HepG2 (cell line): ENCODE data around the gene ABHD17C. TPM values are rescaled to one million over a fixed set of nuclear protein-coding genes. Genes with fewer than 3 reads are reported as not detected.

Source experiments
- ATF7 ChIP-seq, 2 experiments: fragments of 450-650 bp in 1 of 2; sonication (generic) in 1 of 2; formaldehyde crosslinking in 1 of 2; IDR thresholded peaks; 2 replicates each; pipeline versions ENCODE4 v1.4.0 to v1.6.1; 2016 to 2020; ENCODE audit warnings: antibody characterized with exemption in 1 of 2, mild to moderate bottlenecking in 1 of 2, missing genetic modification reagents in 1 of 2
- GABPB1 ChIP-seq: IDR thresholded peaks from 2 replicates; pipeline ENCODE4 v1.6.1; 2016; ENCODE audit warnings: mild to moderate bottlenecking, missing genetic modification reagents, moderate library complexity, missing compliant biosample characterization
- PRDM15 ChIP-seq: sonication (generic); formaldehyde crosslinking; IDR thresholded peaks from 2 replicates; pipeline ENCODE4 v1.4.0; 2020; ENCODE audit warnings: missing genetic modification reagents
- ZNF276 ChIP-seq: sonication (generic); formaldehyde crosslinking; IDR thresholded peaks from 2 replicates; pipeline ENCODE4 v1.4.0; 2020; ENCODE audit warnings: mild to moderate bottlenecking, low read depth, missing genetic modification reagents
- polyA plus RNA-seq, 8 experiments: library from polyadenylated mRNA; depleted of rRNA in 3 of 8; stranded (reverse) in 7 of 8; unstranded in 1 of 8; fragments of >200 nt; fragmentation: Illumina TruSeq in 4 of 8; extraction: Trizol in 4 of 8; gene quantifications; 2 replicates each; pipeline versions ENCODE4 v1.2.1 to v1.2.3, GENCODE V29; 2011 to 2016; ENCODE audit warnings: low read depth in 4 of 8, missing spikeins in 1 of 8, mixed read lengths in 1 of 8; ENCODE audit not compliant: insufficient read depth in 1 of 8
- total RNA-seq, 5 experiments: library from RNA; depleted of rRNA; stranded (reverse); fragments of >200 nt; fragmentation: Illumina TruSeq; extraction: Trizol; gene quantifications; 2 replicates each; pipeline ENCODE4 v1.2.3, GENCODE V29; 2016; ENCODE audit warnings: low read depth in 1 of 5
- TF ChIP-seq, protein P1 (sequence below): sonication (generic); formaldehyde crosslinking; conservative IDR thresholded peaks from 2 replicates; pipeline ENCODE4 v1.4.0; 2020; ENCODE audit warnings: mild to moderate bottlenecking, missing genetic modification reagents, moderate library complexity
- TF ChIP-seq, protein P2 (sequence below), 2 experiments: sonication (generic) in 1 of 2; formaldehyde crosslinking in 1 of 2; IDR thresholded peaks; 2 replicates each; pipeline versions ENCODE4 v1.4.0 to v1.6.1; 2016 to 2020; ENCODE audit warnings: borderline replicate concordance in 1 of 2, low read depth in 1 of 2, mild to moderate bottlenecking in 1 of 2, missing genetic modification reagents in 1 of 2

Gene ABHD17C
- total and polyA plus RNA-seq, 2 of the 13 experiments (the other 11 are each of a cell fraction or from before 2014, with no cell fraction given), result 2.9 to 3.9 TPM

DNA sequence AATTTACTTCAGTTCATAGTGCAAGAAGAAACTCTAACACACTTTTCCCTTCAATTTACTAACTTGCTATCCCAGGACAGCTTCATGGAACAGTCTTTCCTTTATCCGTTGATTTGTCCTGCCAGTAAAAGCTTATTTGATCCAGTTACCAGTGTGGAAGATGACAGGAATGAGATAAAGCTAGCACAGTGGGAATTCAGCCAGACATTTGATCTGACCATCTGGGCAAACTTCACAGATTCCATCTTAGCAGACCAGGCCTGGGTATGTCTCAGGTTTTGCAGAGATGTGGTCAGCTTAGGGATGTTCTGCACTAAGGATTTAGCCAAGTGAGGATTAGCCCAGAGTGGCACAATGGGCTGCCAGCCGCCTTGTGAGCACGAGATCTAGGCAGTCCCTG lies 103.8 kb downstream of the ABHD17C start (continued):
- TF ChIP-seq ZNF276 (CRISPR knock-in tag) (no peak), ATF7 (IDR thresholded peaks at IDR 0.05) (no peak), ATF7 (CRISPR knock-in tag; IDR thresholded peaks at IDR 0.05) (no peak), PRDM15 (CRISPR knock-in tag) (no peak), GABPB1 (CRISPR knock-in tag) (no peak)
- TF ChIP-seq, protein P1, sequence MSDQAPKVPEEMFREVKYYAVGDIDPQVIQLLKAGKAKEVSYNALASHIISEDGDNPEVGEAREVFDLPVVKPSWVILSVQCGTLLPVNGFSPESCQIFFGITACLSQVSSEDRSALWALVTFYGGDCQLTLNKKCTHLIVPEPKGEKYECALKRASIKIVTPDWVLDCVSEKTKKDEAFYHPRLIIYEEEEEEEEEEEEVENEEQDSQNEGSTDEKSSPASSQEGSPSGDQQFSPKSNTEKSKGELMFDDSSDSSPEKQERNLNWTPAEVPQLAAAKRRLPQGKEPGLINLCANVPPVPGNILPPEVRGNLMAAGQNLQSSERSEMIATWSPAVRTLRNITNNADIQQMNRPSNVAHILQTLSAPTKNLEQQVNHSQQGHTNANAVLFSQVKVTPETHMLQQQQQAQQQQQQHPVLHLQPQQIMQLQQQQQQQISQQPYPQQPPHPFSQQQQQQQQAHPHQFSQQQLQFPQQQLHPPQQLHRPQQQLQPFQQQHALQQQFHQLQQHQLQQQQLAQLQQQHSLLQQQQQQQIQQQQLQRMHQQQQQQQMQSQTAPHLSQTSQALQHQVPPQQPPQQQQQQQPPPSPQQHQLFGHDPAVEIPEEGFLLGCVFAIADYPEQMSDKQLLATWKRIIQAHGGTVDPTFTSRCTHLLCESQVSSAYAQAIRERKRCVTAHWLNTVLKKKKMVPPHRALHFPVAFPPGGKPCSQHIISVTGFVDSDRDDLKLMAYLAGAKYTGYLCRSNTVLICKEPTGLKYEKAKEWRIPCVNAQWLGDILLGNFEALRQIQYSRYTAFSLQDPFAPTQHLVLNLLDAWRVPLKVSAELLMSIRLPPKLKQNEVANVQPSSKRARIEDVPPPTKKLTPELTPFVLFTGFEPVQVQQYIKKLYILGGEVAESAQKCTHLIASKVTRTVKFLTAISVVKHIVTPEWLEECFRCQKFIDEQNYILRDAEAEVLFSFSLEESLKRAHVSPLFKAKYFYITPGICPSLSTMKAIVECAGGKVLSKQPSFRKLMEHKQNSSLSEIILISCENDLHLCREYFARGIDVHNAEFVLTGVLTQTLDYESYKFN, result no peak
- TF ChIP-seq, protein P2, sequence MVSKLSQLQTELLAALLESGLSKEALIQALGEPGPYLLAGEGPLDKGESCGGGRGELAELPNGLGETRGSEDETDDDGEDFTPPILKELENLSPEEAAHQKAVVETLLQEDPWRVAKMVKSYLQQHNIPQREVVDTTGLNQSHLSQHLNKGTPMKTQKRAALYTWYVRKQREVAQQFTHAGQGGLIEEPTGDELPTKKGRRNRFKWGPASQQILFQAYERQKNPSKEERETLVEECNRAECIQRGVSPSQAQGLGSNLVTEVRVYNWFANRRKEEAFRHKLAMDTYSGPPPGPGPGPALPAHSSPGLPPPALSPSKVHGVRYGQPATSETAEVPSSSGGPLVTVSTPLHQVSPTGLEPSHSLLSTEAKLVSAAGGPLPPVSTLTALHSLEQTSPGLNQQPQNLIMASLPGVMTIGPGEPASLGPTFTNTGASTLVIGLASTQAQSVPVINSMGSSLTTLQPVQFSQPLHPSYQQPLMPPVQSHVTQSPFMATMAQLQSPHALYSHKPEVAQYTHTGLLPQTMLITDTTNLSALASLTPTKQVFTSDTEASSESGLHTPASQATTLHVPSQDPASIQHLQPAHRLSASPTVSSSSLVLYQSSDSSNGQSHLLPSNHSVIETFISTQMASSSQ (IDR thresholded peaks at IDR 0.05; ENCODE audit: low read depth), result no peak
- TF ChIP-seq, protein P2 (CRISPR knock-in tag; IDR thresholded peaks at IDR 0.05; ENCODE audit: borderline replicate concordance), result no peak
